GM18517 (cell line): ENCODE measurements around the gene DNAH2.

ENCODE experiments used
- ATAC-seq: cut with Tn5 transposase; IDR thresholded peaks from one replicate; pipeline ENCODE4 v1.9.1; 2021; ENCODE audit warnings: mild to moderate bottlenecking, moderate library complexity; ENCODE audit not compliant: unreplicated experiment

The DNAH2 gene, protein sequence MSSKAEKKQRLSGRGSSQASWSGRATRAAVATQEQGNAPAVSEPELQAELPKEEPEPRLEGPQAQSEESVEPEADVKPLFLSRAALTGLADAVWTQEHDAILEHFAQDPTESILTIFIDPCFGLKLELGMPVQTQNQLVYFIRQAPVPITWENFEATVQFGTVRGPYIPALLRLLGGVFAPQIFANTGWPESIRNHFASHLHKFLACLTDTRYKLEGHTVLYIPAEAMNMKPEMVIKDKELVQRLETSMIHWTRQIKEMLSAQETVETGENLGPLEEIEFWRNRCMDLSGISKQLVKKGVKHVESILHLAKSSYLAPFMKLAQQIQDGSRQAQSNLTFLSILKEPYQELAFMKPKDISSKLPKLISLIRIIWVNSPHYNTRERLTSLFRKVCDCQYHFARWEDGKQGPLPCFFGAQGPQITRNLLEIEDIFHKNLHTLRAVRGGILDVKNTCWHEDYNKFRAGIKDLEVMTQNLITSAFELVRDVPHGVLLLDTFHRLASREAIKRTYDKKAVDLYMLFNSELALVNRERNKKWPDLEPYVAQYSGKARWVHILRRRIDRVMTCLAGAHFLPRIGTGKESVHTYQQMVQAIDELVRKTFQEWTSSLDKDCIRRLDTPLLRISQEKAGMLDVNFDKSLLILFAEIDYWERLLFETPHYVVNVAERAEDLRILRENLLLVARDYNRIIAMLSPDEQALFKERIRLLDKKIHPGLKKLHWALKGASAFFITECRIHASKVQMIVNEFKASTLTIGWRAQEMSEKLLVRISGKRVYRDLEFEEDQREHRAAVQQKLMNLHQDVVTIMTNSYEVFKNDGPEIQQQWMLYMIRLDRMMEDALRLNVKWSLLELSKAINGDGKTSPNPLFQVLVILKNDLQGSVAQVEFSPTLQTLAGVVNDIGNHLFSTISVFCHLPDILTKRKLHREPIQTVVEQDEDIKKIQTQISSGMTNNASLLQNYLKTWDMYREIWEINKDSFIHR (N-terminal part only)

GRCh38 chr17:7716901-7717755 lies at the start of gene DNAH2:
TSS of gene DNAH2 (plus strand) at chr17:7717744. CDS start at chr17:7719735, 1,991 bp downstream.
- ATAC-seq: no peak

- ATAC-seq: no peak
Observed at GRCh38 chr17:7668482-7668881, 49.1 kb upstream of the DNAH2 start.

GRCh38 chr17:7673239-7673638 lies 44.3 kb upstream of the DNAH2 start:
- no peak for ATAC-seq

DNA sequence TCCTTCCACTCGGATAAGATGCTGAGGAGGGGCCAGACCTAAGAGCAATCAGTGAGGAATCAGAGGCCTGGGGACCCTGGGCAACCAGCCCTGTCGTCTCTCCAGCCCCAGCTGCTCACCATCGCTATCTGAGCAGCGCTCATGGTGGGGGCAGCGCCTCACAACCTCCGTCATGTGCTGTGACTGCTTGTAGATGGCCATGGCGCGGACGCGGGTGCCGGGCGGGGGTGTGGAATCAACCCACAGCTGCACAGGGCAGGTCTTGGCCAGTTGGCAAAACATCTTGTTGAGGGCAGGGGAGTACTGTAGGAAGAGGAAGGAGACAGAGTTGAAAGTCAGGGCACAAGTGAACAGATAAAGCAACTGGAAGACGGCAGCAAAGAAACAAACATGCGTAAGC lies 42.6 kb upstream of the DNAH2 start:
- no peak for ATAC-seq

GRCh38 chr17:7676533-7676932 lies 41.0 kb upstream of the DNAH2 start:
- ATAC-seq: no peak

GRCh38 chr17:7677388-7678067 lies 40.0 kb upstream of the DNAH2 start:
- ATAC-seq: no peak

GRCh38 chr17:7684851-7685532 lies 32.6 kb upstream of the DNAH2 start:
- ATAC-seq: no peak

GRCh38 chr17:7685533-7686221 lies 31.9 kb upstream of the DNAH2 start:
- ATAC-seq: peak; percentile 43

- ATAC-seq: peak; percentile 56
Observed at GRCh38 chr17:7686222-7687071, 31.1 kb upstream of the DNAH2 start.

DNA sequence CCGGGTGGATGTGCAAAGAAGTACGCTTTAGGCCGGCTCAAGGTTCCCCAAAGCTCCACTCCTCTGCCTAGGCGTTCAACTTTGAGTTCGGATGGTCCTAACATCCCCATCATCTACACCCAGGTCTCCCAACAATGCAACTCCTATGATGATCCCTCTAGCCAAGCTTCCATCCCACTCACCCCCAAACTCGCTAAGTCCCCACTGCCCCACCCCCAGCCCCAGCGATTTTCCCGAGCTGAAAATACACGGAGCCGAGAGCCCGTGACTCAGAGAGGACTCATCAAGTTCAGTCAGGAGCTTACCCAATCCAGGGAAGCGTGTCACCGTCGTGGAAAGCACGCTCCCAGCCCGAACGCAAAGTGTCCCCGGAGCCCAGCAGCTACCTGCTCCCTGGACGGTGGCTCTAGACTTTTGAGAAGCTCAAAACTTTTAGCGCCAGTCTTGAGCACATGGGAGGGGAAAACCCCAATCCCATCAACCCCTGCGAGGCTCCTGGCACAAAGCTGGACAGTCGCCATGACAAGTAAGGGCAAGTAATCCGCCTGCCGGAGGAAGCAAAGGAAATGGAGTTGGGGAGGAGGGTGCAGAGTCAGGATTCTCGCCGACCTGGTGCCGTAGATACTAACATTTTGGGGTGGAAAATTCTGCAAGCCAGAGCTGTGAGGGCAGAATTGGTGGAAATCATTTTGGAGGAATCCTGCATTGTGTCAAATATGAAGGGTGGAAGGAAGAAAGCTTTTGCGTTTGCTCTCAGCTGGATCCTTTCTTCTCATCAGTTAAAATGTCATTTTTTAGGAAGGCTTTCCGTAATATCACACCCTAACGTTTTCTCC lies 30.3 kb upstream of the DNAH2 start, which contains the start of gene TP53:
TP53 (minus strand) TSS at position 419 of the 836 bp plus-strand sequence. CDS start 10,896 bp downstream, outside the sequence.
- peak; percentile 32 for ATAC-seq

- ATAC-seq: peak; percentile 61
Observed at GRCh38 chr17:7687908-7688807, 29.4 kb upstream of the DNAH2 start, which contains the start of gene WRAP53. TSS of gene WRAP53 (plus strand) at chr17:7688477. CDS start at chr17:7688649, 172 bp downstream.

DNA sequence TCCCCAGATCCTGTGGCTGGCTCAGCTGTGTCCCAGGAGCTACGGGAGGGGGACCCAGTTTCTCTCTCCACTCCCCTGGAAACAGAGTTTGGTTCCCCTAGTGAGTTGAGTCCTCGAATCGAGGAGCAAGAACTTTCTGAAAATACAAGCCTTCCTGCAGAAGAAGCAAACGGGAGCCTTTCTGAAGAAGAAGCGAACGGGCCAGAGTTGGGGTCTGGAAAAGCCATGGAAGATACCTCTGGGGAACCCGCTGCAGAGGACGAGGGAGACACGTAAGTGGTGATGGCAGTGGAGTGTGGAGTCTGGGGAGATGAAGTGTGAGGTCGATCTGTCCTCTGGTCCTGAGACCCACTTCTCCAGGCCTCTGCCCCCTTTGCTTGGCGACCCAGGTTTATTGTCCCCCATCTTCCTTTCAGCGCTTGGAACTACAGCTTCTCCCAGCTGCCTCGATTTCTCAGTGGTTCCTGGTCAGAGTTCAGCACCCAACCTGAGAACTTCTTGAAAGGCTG lies 28.7 kb upstream of the DNAH2 start:
- no peak for ATAC-seq

- no peak for ATAC-seq
Observed at GRCh38 chr17:7695586-7695985, 22.0 kb upstream of the DNAH2 start.

GRCh38 chr17:7697828-7698588 lies 19.5 kb upstream of the DNAH2 start:
- no peak for ATAC-seq

- no peak for ATAC-seq
Observed at GRCh38 chr17:7700510-7700909, 17.0 kb upstream of the DNAH2 start.
